ENCODE results near the gene KDM5A.
"Not testable (repeated sequence)": the region's sequence is repeated elsewhere in the genome, so short reads cannot be mapped to it uniquely, and the experiment has no call there.

The KDM5A gene

GRCh38 chr12:332581-333205 is 56.4 kb downstream of the KDM5A start:
- peak in 1 of 5 experiments; percentile 20 for DNase-seq

GRCh38 chr12:331287-331686 is 57.8 kb downstream of the KDM5A start:
- no peak for DNase-seq

GRCh38 chr12:325906-326305 is 63.2 kb downstream of the KDM5A start:
- DNase-seq: peak in 1 of 5 experiments; percentile 75

GRCh38 chr12:323507-323906 is 65.6 kb downstream of the KDM5A start:
- no peak for DNase-seq

- DNase-seq: peak in 1 of 5 experiments; percentile 18
Measured at GRCh38 chr12:321606-322326, 67.4 kb downstream of the KDM5A start.

GRCh38 chr12:318759-319515 is 70.2 kb downstream of the KDM5A start:
- no peak for DNase-seq

- DNase-seq: no peak
Measured at GRCh38 chr12:308511-308910, 80.6 kb downstream of the KDM5A start.

GRCh38 chr12:307406-307805 is 81.7 kb downstream of the KDM5A start:
- no peak for DNase-seq

- DNase-seq: no peak
Measured at GRCh38 chr12:304805-305204, 84.3 kb downstream of the KDM5A start.

- peak in 1 of 5 experiments; percentile 74 for DNase-seq
Measured at GRCh38 chr12:302766-303165, 86.4 kb downstream of the KDM5A start.

GRCh38 chr12:300166-300565 is 89.0 kb downstream of the KDM5A start:
- peak in 1 of 5 experiments; percentile 27 for DNase-seq

GRCh38 chr12:299511-299910 is 89.6 kb downstream of the KDM5A start:
- DNase-seq: not testable (repeated sequence)

GRCh38 chr12:298059-298458 is 91.1 kb downstream of the KDM5A start:
- DNase-seq: not testable (repeated sequence)

- no peak for DNase-seq
Measured at GRCh38 chr12:295132-295531, 94.0 kb downstream of the KDM5A start.

- DNase-seq: no peak
Measured at GRCh38 chr12:293199-293598, 95.9 kb downstream of the KDM5A start.

GRCh38 chr12:292186-292585 is 96.9 kb downstream of the KDM5A start:
- DNase-seq: no peak

- DNase-seq: no peak
Measured at GRCh38 chr12:291153-291723, 97.9 kb downstream of the KDM5A start.

- DNase-seq: no peak
Measured at GRCh38 chr12:288687-289086, 100.4 kb downstream of the KDM5A start.

- peak in 1 of 5 experiments; percentile 70 for DNase-seq
Measured at GRCh38 chr12:286531-287300, 102.4 kb downstream of the KDM5A start.

- DNase-seq: no peak
Measured at GRCh38 chr12:278046-278445, 111.1 kb downstream of the KDM5A start.

- DNase-seq: no peak
Measured at GRCh38 chr12:275812-276211, 113.3 kb downstream of the KDM5A start.

GRCh38 chr12:273382-273781 is 115.7 kb downstream of the KDM5A start:
- peak in 1 of 5 experiments; percentile 76 for DNase-seq
